ENCODE measurements around the gene FAM50B. TPM values are rescaled to one million over a fixed set of nuclear protein-coding genes. Genes with fewer than 3 reads are reported as not detected.

Gene FAM50B
- total and polyA plus RNA-seq, 2 of the 13 experiments (the other 11 are each of a cell fraction or from before 2014, with no cell fraction given): 0.05 TPM; not detected in 1

- no peak; the same call in 1 of the 2 replicates for TF ChIP-seq JUNB (CRISPR knock-in tag; IDR thresholded peaks at IDR 0.05; ENCODE audit: borderline replicate concordance)
- no peak for TF ChIP-seq TBP (CRISPR knock-in tag; IDR thresholded peaks at IDR 0.05)
- 0 out of 2 replicates have a peak, but pooled peaks have one; percentile 8 for TF ChIP-seq SMYD3 (CRISPR knock-in tag; IDR thresholded peaks at IDR 0.05)
- no peak for TF ChIP-seq MAFG (CRISPR knock-in tag; IDR thresholded peaks at IDR 0.05)
- TF ChIP-seq MYPOP (CRISPR knock-in tag; IDR thresholded peaks at IDR 0.05): no peak; the same call in 1 of the 2 replicates
- peak; percentile 54; the same call in 1 of the 2 replicates for TF ChIP-seq ATF1 (CRISPR knock-in tag; IDR thresholded peaks at IDR 0.05)
- TF ChIP-seq GABPA (IDR thresholded peaks at IDR 0.05; ENCODE audit: low read depth, low read length): no peak
- peak; percentile 58 for TF ChIP-seq GABPA (CRISPR knock-in tag; IDR thresholded peaks at IDR 0.05; ENCODE audit: low read depth)
- TF ChIP-seq HNRNPL (IDR thresholded peaks at IDR 0.05; ENCODE audit: low read depth, low read length): no peak
- TF ChIP-seq SMARCE1 (IDR thresholded peaks at IDR 0.05; ENCODE audit: borderline replicate concordance): no peak
- TF ChIP-seq, protein P1, sequence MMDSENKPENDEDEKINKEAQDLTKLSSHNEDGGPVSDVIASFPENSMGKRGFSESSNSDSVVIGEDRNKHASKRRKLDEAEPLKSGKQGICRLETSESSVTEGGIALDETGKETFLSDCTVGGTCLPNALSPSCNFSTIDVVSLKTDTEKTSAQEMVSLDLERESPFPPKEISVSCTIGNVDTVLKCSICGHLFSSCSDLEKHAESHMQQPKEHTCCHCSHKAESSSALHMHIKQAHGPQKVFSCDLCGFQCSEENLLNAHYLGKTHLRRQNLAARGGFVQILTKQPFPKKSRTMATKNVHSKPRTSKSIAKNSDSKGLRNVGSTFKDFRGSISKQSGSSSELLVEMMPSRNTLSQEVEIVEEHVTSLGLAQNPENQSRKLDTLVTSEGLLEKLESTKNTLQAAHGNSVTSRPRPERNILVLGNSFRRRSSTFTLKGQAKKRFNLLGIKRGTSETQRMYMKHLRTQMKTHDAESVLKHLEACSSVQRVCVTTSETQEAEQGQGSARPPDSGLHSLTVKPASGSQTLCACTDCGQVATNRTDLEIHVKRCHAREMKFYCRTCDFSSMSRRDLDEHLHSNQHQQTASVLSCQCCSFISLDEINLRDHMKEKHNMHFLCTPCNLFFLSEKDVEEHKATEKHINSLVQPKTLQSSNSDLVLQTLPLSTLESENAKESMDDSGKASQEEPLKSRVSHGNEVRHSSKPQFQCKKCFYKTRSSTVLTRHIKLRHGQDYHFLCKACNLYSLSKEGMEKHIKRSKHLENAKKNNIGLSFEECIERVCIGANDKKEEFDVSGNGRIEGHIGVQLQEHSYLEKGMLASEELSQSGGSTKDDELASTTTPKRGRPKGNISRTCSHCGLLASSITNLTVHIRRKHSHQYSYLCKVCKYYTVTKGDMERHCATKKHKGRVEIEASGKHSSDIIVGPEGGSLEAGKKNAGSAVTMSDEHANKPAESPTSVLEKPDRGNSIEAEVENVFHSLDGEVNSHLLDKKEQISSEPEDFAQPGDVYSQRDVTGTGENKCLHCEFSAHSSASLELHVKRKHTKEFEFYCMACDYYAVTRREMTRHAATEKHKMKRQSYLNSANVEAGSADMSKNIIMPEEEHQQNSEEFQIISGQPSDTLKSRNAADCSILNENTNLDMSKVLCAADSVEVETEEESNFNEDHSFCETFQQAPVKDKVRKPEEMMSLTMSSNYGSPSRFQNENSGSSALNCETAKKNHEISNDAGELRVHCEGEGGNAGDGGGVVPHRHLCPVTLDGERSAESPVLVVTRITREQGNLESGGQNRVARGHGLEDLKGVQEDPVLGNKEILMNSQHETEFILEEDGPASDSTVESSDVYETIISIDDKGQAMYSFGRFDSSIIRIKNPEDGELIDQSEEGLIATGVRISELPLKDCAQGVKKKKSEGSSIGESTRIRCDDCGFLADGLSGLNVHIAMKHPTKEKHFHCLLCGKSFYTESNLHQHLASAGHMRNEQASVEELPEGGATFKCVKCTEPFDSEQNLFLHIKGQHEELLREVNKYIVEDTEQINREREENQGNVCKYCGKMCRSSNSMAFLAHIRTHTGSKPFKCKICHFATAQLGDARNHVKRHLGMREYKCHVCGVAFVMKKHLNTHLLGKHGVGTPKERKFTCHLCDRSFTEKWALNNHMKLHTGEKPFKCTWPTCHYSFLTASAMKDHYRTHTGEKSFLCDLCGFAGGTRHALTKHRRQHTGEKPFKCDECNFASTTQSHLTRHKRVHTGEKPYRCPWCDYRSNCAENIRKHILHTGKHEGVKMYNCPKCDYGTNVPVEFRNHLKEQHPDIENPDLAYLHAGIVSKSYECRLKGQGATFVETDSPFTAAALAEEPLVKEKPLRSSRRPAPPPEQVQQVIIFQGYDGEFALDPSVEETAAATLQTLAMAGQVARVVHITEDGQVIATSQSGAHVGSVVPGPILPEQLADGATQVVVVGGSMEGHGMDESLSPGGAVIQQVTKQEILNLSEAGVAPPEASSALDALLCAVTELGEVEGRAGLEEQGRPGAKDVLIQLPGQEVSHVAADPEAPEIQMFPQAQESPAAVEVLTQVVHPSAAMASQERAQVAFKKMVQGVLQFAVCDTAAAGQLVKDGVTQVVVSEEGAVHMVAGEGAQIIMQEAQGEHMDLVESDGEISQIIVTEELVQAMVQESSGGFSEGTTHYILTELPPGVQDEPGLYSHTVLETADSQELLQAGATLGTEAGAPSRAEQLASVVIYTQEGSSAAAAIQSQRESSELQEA (CRISPR knock-in tag; IDR thresholded peaks at IDR 0.05; ENCODE audit: not compliant biosample characterization): no peak
- no peak for TF ChIP-seq ZNF329 (CRISPR knock-in tag; IDR thresholded peaks at IDR 0.05; ENCODE audit: low read depth)
- peak; percentile 50; the same call in 1 of the 2 replicates for TF ChIP-seq BRD4 (CRISPR knock-in tag; IDR thresholded peaks at IDR 0.05)
- peak; percentile 68; the same call in 1 of the 2 replicates for TF ChIP-seq ETV6 (CRISPR knock-in tag; conservative IDR thresholded peaks at IDR 0.05)
- TF ChIP-seq HMG20B (CRISPR knock-in tag; conservative IDR thresholded peaks at IDR 0.05): peak; percentile 63
- TF ChIP-seq, protein P2, sequence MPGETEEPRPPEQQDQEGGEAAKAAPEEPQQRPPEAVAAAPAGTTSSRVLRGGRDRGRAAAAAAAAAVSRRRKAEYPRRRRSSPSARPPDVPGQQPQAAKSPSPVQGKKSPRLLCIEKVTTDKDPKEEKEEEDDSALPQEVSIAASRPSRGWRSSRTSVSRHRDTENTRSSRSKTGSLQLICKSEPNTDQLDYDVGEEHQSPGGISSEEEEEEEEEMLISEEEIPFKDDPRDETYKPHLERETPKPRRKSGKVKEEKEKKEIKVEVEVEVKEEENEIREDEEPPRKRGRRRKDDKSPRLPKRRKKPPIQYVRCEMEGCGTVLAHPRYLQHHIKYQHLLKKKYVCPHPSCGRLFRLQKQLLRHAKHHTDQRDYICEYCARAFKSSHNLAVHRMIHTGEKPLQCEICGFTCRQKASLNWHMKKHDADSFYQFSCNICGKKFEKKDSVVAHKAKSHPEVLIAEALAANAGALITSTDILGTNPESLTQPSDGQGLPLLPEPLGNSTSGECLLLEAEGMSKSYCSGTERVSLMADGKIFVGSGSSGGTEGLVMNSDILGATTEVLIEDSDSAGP (CRISPR knock-in tag; IDR thresholded peaks at IDR 0.05; ENCODE audit: borderline replicate concordance): 0 out of 2 replicates have a peak, but pooled peaks have one; percentile 52
- peak; percentile 57; the same call in 1 of the 2 replicates for TF ChIP-seq RXRA (CRISPR knock-in tag; IDR thresholded peaks at IDR 0.05)
- peak; percentile 91 for TF ChIP-seq ISL2 (CRISPR knock-in tag; IDR thresholded peaks at IDR 0.05)
- TF ChIP-seq HCFC1 (IDR thresholded peaks at IDR 0.05; ENCODE audit: low read depth, low read length): no peak
Measured at GRCh38 chr6:3869632-3870527, 20.7 kb downstream of the FAM50B start (continued).

All from HepG2 (cell line).